ENCODE measurements around the gene ZDHHC13.

Gene ZDHHC13, protein sequence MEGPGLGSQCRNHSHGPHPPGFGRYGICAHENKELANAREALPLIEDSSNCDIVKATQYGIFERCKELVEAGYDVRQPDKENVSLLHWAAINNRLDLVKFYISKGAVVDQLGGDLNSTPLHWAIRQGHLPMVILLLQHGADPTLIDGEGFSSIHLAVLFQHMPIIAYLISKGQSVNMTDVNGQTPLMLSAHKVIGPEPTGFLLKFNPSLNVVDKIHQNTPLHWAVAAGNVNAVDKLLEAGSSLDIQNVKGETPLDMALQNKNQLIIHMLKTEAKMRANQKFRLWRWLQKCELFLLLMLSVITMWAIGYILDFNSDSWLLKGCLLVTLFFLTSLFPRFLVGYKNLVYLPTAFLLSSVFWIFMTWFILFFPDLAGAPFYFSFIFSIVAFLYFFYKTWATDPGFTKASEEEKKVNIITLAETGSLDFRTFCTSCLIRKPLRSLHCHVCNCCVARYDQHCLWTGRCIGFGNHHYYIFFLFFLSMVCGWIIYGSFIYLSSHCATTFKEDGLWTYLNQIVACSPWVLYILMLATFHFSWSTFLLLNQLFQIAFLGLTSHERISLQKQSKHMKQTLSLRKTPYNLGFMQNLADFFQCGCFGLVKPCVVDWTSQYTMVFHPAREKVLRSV

DNA sequence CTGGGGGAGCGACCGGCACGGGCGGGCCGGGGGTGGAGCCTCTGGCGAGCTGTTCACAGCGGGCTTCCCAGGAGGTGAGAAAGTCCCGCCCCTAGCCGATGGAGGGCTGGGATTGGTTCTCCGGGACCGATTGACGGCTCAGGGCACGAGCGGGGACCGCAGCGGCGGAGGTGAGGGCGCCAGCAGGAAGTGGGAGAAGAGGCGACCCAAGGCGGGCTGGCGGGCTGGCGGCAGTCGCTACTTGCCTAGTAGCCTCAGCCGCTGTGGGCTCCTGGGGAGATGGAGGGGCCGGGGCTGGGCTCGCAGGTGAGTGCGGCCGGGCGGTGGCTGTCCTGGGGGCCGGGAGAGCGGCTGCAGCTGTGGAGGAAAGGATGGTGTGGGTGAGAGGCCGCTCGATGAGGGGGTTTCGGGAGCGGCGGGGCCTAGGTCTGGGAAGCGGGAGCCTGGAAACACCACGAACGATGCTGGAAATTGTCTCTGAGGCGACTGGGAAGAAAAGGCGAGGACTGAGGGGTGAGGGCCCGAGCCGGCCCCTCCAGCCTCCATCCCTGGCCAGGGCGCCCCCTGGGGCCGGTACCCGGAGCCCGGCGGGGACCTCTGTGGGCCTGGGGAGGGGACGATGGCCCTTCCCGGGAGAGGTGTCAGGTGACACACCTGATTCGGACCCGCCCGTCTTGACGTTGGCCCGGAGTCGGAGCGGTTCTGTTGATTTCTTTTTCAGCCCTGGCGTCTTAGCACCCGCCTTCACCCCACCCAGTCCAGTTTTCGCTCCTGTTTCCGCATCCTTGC is at the start of gene ZDHHC13:
TSS of gene ZDHHC13 (plus strand) at position 198 of the 789 bp plus-strand sequence. CDS start at position 280, 82 bp downstream.
- DNase-seq = peak; percentile 98

DNA sequence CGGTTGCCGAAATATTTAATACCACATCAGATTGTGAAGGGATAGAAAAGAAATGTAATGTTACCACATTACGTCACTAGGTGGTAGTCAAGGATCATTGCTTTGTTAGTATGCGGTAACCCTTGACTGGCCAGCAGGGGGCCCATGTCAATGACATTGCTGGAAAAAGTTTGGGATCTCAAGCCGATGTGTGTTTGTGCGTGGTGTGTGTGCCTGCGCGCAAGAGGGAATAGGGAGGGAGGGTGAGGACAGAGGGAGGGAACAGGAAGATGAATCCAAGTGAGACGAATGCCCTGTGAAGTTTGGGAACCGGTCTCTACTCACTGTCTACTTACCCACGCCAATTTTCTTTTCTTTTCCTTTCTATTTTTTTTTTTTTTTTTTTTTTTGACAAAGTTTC is 45.7 kb upstream of the ZDHHC13 start:
- DNase-seq = peak; percentile 70

DNA sequence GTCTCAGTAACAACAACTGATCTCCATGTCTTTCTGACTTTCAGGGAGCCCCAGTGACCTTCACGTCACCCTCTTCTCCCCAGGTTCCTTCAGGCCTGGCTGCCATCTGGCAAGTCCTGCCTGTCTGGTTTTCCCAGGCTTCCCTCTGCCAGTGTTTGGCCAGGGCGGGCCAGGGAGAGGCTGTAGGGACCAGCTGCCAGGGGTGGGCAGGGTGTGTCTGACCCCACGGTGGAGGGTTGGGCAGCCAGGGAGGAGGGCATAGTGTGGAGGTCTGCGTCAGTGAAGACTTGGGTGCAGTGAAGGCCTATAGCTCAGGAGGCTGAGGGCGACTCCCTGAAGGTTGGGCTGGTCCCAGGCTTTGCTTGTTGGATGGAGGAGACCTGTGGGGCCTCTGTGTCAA is 44.5 kb upstream of the ZDHHC13 start:
- DNase-seq = no peak

DNA sequence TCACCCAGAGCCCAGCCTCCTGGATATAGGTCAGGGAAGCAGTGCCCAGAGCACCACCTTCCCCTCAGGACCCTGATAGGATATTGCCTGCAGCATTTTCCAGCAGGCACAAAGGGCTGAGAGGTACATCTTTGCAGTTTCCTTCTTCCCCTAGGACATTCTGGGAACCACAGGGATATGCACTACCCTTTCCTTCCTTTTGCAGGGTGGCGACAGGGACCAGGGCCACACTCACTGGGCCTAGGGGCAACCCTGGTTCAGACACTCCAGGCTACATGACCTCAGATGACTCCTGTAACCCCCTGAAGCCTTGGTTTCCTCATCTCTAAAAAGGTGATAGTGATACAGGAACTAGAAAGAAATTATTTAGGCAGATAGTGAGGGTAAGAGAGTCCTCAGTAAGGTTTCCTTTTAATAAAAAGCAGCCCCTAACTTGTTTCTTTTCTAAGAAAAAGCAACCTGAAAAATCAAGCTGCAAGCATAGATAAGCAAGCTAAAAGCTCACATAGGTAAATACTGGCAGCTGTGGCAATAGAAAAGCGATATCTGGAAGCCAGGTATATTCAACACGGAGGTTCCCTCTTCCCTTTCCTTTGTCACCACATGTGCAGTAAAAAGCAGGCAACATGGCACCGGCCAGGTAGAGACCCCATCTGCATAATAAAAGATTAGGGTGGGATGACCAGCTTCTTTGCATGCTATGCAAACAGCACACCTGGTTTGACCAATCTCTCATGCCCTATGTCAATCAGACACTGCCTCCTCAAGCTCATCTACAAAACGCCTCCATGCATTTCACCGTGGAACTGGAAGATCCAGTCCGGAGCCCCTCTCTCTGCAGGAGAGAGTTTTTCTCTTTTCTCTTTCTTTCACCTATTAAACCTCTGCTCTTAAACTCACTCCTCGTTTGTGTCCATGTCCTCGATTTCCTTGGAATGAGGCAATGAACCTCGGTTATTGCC is 43.2 kb upstream of the ZDHHC13 start:
- DNase-seq = no peak

DNA sequence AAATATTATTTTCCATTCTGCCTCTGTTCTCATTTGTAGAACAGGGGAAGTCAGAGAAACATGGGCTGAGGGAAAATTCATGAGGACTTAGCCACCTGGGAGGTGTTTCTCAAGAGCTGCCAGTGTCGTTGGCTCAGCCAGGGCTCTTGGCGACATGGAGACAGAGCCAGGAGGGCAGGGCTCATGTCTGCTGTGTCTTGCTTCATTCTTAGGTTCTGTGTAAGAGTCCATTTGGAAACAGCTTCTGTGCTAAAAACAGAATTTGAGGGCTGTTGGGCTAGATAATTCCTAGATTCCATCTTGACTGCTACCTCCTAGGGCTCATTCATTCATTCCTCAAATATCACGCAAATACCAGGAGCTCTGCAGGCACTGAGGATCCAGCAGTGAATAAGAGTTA is 41.3 kb upstream of the ZDHHC13 start:
- DNase-seq = no peak

DNA sequence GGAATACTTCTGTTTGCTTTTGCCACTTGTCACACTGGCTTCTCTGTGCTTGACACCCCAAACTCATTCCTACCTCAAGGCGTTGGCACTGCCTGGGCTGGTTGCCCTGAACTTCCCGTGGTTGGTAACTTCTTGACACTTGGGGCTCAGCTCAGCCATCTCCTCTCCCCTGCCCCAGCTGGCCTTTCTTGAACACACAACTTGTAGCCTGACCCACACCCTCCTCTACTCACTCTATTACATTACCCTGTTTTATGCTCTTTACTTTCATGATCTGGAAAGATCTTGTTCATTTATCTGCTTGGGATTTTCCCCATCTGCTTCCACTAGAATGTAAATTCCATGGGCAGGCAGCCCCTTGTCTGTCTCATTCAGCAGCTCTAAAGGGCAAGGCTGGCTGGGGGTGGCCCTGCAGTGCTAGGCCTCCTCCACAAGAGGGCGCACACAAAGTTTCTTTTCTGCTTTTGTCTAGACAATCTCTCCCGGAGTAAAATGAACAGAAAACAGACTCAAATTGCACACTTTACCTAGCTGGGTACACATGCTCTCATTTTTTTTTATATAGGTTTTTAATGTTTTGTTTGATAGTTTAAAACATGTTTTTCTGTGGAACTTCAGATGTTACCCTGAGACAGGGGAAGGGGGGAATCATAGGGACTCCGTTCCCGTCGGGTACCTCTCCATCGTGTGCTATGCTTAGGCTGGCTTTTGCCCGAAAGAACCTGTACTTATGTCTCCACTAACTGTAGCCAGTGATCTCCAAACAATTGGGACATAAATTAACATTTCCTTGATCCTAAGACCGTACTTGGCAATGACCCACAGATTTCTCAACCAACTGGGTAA is 40.0 kb upstream of the ZDHHC13 start:
- DNase-seq = peak; percentile 55

DNA sequence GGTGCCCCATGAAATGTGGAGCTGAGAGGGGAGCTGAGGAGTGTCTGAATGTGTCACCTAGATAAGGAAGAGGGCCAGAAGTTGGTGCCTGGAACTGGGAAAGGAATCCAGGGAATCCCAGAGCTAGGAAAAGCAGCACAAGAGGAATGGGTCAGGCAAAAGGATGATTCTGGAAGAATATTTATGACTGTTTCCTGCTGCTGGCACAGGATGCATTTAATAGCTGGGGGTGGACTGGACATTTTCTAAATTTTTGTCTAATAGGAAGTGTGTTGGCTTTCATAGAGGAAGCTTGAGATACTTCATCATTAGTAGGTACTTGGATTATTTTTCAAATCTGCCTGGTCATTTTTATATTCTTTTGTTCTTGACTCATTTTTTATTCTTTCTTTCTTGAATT is 39.0 kb upstream of the ZDHHC13 start:
- DNase-seq = no peak

DNA sequence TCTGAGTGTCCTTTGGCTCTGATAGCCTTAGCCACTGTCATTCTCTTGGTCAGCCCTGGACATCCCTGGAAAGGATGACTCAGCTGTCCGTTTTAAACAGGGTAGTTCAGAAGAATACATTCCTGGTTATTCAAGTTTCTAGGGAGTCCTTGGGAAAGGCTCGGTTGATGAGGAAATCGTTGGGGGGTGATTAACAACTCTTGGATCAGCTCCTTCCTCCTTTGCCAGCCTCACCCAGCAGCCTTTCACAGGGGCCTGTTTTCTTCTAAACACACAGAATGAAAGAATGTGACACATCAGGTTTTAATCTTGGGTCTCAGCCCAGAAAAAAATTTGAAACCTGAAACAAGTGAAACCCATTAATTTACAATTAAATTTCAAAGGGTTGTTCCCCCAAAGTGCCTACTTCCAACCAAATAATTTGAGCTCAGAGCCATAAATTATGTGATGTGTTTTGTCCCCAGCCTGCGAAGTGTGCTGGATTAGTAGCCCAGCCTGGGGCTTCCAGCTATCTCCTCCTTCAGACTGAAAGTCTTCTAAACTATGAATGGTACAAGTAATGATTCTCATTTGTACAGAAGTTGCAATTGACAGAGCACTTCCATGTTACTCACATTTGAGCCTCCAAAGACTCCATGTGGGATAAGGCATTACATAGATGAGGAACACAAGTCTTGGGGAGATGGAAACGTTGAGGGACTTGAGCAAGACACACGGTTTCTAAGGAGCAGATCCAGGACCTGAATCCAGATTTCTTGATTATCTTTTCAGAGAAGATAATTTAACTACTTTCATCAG is 37.1 kb upstream of the ZDHHC13 start:
- DNase-seq = no peak

DNA sequence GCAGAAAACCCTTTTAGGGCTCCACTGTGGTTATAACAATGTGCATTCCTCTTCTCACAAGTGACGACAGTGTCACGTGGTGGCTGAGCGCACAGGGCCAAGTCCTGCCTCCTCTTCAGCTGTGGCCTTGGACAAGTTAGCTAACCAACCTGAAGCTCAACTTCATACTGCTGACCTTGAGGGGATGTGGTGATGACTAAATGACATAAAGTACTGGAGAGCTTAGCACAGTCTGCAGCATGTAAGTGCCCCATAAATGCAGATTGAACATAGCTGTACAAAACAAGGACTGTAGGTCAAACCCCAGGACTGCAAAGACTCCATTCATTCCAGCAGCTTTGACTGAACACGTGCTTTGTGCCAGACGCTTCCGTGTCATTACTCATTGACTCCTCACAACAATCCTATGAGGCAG is 36.4 kb upstream of the ZDHHC13 start:
- DNase-seq = no peak

DNA sequence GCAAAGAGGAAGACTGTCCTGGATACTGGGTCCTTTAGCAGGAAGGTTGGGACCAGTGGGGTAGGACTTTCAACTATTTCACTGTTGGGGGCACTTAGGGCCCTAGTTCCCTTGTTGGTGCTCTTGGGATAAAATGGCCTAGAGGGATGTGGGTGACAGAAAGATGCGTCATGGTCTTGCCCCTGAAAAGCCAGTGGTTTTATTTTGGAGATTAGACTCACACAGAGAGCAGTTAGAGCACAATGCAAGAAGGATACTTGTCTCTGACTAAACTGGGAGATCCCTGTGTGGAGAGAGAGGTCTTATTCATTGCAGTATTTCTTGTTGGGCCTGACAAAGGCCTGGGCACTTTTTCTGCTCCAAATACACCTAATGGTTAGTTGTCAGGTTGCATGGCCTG is 33.8 kb upstream of the ZDHHC13 start:
- DNase-seq = no peak

DNA sequence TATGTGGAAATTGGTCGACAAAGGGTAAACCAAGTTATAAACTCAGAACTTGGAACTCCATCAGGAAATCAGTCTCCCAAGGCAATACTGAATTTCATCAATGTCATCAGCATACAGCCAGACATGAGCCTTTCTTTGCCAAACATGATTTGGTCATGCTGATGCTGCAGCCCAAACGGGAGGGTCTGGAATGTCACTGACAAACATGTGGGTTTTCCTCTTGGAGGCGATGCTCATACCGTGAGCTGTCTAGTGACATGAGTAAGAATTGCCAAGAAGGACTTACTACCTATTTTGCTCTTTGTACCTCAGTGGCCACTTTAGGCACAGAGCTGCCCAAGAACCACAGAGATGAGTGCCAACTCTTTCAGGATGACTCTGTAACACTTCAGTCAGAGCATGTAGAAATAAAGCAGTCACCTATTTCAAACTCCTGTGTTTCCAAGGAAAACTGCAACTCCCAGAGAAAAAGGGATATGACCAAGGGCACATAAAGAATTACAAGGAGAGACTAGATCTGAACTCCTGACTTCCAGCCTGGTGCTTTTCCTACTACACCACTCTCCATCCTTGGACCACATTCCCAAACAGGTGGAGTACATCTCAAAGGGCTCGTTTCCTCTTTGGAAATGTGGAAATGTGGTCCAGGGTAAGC is 32.2 kb upstream of the ZDHHC13 start:
- no peak for DNase-seq

DNA sequence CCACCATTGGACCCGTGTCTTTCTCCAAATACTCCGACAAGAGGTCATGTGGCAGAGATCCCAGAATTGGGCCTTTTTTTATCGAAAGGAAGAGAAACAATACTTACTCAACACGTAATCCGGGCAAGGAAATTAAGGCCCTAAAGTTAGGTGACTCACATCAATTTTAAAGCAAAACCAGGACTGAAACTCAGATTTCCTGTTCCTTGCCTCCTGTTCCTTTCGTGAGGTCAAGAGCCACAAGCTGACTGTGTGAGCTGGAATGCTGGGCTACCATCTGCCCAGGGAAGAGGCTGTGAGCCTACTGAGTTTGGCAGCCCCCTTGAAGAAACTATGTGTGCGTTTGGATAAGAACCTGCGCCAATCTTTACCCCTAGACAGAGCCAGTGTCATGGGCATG is 29.3 kb upstream of the ZDHHC13 start:
- DNase-seq = no peak

DNA sequence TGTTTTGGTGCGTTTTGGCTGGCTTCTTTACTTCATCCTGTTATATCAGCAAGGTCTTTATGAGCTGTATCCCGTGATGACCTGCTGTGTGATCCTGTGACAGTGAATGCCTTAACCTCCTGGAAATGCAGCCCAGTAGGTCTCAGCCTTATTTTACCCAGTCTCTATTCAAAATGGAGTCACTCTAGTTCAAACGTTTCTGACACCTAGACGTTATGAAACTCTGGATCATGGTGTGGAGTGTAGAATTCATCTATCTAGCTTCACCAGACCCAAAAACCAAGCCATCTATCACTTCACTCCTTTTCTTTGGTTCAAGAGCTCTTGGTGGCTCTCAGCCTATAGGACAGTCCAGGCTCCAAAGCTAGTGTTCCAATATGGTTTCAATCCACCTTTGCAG is 28.2 kb upstream of the ZDHHC13 start:
- no peak for DNase-seq

DNA sequence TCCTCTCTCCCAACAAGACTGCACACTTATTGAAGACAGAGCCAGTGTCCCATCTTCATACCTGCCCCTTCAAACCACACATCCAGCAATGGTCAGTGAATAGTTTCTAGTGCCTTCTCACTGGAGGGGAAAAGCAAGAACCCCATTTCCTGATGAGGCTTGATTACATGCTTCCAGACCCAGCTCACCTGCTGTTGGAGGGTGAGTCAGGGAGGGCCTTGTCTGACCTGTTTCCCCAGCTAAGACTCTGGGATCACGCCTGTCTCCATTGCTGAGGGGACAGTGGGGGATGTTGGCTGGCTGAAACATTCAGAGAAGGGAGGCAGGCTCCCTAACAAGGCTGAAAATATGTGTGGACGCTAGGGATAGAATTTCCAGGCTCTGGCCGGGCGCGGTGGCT is 27.5 kb upstream of the ZDHHC13 start:
- no peak for DNase-seq

DNA sequence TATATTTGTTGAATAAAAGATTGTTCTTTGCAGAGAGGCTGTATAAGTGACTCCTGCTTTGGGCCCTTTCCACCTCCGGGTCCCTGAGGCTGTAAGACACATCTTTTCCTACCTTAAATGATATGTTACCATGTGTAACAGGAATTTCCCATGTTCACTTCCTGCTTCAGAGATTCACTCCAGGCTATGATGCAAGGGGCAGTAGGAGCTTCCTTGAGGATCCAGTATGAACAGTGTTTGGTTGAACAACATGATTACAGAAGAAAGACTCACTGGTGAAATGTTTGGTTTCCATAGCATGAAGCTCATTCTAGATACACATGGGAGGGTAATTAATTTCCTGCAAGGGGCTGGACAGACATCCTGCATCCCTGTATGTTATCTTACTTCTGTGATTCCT is 25.6 kb upstream of the ZDHHC13 start:
- no peak for DNase-seq

DNA sequence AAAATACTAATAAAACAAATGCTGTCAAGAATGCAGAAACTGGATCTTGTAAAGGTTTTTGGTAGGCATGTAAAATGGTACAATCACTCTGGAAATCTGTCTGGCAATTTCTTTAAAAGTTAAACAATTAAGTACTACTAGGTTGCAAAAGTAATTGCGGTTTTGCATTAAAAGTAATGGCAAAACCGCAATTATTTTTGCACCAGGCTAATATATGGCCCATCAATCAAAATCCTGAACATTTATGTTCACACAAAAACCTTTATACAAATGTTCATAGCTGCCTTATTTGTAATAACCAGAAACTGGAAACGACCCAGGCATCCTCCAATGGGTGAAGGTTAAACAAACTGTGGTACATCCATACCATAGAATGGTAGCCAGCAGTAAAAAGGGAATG is 24.6 kb upstream of the ZDHHC13 start:
- no peak for DNase-seq

DNA sequence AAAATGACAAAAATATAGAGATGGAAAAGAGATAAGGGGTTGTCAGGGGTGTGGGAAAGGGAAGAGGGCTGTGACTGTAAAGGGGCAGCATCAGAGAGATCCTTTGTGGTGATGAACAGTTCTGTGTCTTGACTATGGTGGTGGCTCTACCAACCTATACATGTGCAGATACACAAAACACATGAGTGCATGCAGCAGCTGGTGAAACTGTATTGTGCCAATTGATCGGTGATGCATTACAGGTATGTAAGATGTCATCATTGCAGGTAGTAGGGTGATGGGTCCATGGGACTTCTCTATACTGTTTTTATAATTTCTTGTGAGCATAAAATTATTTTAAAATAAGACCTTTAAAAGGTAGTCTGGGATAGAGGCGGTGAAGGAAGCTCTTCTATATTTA is 24.1 kb upstream of the ZDHHC13 start:
- DNase-seq = no peak

DNA sequence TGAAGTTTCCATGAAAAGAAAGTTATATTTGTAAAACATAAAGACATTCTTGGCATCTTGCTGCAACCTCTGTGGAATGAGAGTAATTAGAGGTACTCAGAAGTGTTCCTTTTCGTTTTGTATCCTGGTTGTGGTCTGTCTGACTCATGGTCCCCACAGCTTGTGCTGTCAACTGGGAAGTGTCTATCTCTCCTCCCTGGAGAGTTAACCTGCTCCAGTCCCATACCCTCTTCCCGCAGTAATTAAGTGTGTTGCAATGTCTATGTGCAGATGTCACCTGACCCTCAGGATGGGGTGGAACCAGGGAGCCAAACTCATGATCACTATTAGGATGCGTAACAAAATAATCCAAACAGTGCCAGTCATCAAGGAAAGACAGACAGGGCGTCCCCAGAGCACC is 23.0 kb upstream of the ZDHHC13 start:
- DNase-seq = no peak

DNA sequence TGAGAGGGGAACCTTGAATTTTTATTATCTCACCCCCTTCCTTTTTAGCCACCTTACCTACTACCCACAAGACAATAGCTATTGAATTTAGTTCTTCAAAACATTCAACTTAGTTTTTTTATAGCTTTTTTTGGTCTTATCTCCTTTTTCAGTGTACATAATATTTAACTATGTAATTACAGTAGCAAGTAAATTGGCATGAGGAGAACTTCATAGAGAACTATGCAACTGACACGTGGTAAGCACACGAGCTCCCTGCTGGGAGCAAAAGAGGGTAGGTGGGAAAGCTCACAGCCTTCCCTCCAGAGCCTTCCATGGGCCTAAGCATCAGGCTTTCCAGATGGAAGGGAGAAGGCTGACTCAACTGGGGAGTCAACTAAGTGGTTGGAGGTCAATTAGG is 22.1 kb upstream of the ZDHHC13 start:
- DNase-seq = no peak

DNA sequence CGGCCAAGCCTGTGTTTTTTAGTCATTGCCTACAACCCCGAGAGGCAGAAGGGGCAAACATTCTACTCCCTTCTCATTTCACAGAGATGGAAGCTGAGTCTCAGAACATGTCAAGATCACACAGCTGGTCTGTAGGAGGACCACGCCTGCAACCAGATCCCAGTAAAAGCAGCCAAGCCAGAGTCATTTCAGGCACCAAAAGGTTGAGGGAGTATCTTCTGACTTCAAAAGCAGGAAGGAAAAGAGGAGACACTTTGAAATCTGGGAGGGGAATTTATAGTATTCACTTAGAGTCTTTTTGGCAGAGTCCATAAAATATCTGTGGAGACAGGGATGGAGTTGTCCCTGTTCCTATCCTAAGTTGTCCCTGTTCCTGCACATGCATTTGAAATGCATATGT is 17.9 kb upstream of the ZDHHC13 start:
- DNase-seq = no peak

All from activated CD4-positive, alpha-beta T cell treated with anti-CD3 and anti-CD28 coated beads, Interleukin-2, amount 50 U/mL, for 16 hours (primary cell).